ENCODE measurements around the gene DUOXA2. TPM values are rescaled to one million over a fixed set of nuclear protein-coding genes. Genes with fewer than 3 reads are reported as not detected.

The DUOXA2 gene
- total RNA-seq, 2 experiments from 2014 or later, result not detected

DNA sequence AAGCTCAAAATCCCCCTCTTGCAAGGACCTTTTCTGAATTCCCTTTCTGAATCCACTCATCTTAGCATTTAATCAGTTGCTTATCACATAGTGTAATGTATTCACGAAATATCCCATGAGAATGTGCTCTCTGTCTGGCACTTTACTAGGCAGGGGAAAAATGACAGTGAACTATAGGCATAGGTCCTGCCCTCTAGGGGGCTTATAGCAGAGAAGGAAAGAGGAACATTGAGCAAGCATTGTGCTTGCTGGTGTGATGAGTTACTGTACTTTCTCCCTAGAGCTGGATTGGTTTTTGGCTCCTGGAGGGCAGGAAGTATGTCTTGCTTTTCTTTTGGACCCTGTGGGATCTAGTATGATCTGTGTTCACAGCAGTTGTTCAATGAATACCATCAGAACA lies 26.6 kb upstream of the DUOXA2 start:
- Mint-ChIP-seq H3K27me3 (ENCODE audit: low read depth) (peaks cover 33% of the 10 kb centered on the region), H3K36me3 (ENCODE audit: low read depth) (no peaks in the 10 kb centered on the region), H3K27ac (no peak overlapping the region), H3K4me1 (ENCODE audit: low read depth) (no peaks in the 10 kb centered on the region), H3K9me3 (ENCODE audit: insufficient read depth) (no peaks in the 10 kb centered on the region), H3K4me3 (no peak overlapping the region)
- ChIA-PET CTCF (interaction anchor here (2.2 kb wide), 1 partner anchor 31 kb away, joined by 8 read pairs; no protein-coding TSS in a partner anchor), POLR2A (no interaction called here)
- no peak for ATAC-seq
- no peak for DNase-seq

GRCh38 chr15:45088801-45089711 lies 25.1 kb upstream of the DUOXA2 start:
- Mint-ChIP-seq H3K27ac (no peak overlapping the region), H3K4me1 (ENCODE audit: low read depth) (no peaks in the 10 kb centered on the region), H3K27me3 (ENCODE audit: low read depth) (peaks cover 28% of the 10 kb centered on the region), H3K4me3 (no peak overlapping the region), H3K9me3 (ENCODE audit: insufficient read depth) (no peaks in the 10 kb centered on the region), H3K36me3 (ENCODE audit: low read depth) (no peaks in the 10 kb centered on the region)
- ChIA-PET CTCF (interaction anchor here (1.5 kb wide), 1 partner anchor 29 kb away, joined by 5 read pairs; no protein-coding TSS in a partner anchor), POLR2A (no interaction called here)
- no peak for DNase-seq
- ATAC-seq, result no peak

DNA sequence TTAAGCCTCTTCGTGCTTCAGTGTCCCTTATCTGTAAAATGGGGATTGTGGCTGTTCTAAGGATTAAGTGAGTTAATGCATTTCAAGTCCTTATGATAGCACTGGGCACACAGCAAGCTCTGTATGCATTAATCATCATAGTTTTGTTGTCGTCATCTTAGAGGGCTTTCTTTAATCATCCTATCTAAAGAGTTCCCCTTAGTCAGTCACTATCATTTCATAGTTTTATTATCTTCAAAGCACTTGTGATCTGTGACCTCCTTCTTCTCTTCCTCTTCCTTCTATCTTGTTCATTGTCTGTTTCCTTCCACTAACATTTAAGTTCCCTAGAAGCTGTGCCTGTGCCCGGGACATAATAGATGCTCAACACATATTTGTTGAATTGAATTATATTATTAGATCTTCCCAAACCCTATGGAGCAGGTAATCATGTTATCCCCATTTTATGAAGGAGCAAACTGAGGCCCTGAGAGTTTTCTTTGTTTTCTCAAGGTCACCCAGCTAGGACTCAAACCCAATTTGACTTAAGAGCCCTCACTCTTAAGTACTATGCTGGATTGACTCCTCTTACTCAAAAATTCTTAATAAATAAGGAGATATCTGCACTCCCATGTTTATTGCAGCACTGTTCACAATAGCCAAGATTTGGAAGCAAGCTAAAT lies 24.3 kb upstream of the DUOXA2 start:
- ChIA-PET CTCF (interaction anchor here (0.7 to 1.5 kb wide), 2 partner anchors 28 to 57 kb away, joined by 3 to 5 read pairs; no protein-coding TSS in a partner anchor), POLR2A (no interaction called here)
- DNase-seq (no peak), ATAC-seq (no peak)
- Mint-ChIP-seq H3K27me3 (ENCODE audit: low read depth) (peaks cover 25% of the 10 kb centered on the region), H3K9me3 (ENCODE audit: insufficient read depth) (no peaks in the 10 kb centered on the region), H3K27ac (no peak overlapping the region), H3K36me3 (ENCODE audit: low read depth) (no peaks in the 10 kb centered on the region), H3K4me1 (ENCODE audit: low read depth) (no peaks in the 10 kb centered on the region), H3K4me3 (no peak overlapping the region)

- Mint-ChIP-seq H3K27ac (no peak overlapping the region), H3K36me3 (ENCODE audit: low read depth) (no peaks in the 10 kb centered on the region), H3K4me3 (no peak overlapping the region), H3K27me3 (ENCODE audit: low read depth) (peaks cover 20% of the 10 kb centered on the region), H3K4me1 (ENCODE audit: low read depth) (no peaks in the 10 kb centered on the region), H3K9me3 (ENCODE audit: insufficient read depth) (no peaks in the 10 kb centered on the region)
- ATAC-seq, result no peak
- DNase-seq, result no peak
- POLR2A ChIA-PET, result no interaction called here
- CTCF ChIA-PET, result no interaction called here
These were observed 23.0 kb upstream of the DUOXA2 start for GRCh38 chr15:45091161-45091560.

- Mint-ChIP-seq H3K4me1 (ENCODE audit: low read depth) (no peaks in the 10 kb centered on the region), H3K27ac (no peak overlapping the region), H3K36me3 (ENCODE audit: low read depth) (no peaks in the 10 kb centered on the region), H3K9me3 (ENCODE audit: insufficient read depth) (no peaks in the 10 kb centered on the region), H3K4me3 (no peak overlapping the region), H3K27me3 (ENCODE audit: low read depth) (peaks cover 20% of the 10 kb centered on the region)
- ChIA-PET CTCF (no interaction called here), POLR2A (no interaction called here)
- no peak for ATAC-seq
- DNase-seq, result no peak
These were observed 22.6 kb upstream of the DUOXA2 start for GRCh38 chr15:45091576-45091975.

DNA sequence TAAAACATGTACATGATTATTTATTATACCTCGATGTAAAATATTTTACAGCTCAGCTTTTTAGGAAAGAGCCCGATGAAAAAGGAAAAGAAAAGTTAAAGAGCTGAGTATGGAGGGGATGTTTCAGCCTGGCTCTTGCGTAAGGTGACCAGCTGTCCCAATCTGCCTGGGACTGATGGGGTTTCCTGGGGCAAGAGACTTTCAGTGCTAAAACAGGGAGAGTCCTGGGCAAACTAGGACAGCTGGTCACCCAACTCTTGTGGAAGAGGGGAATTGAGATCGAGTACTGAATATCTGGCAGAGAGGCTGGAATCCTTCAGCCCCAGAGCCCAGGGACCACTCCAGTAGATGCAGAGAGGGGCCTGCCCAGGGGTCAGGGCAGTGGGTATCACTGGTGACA lies 21.1 kb upstream of the DUOXA2 start:
- ChIA-PET POLR2A (no interaction called here), CTCF (interaction anchor here (2.1 kb wide), 1 partner anchor 25 kb away, joined by 12 read pairs; no protein-coding TSS in a partner anchor)
- no peak for ATAC-seq
- no peak overlapping the region for H3K27ac Mint-ChIP-seq
- H3K36me3 Mint-ChIP-seq (ENCODE audit: low read depth), result no peaks in the 10 kb centered on the region
- no peaks in the 10 kb centered on the region for H3K4me1 Mint-ChIP-seq (ENCODE audit: low read depth)
- no peak overlapping the region for H3K4me3 Mint-ChIP-seq
- H3K9me3 Mint-ChIP-seq (ENCODE audit: insufficient read depth), result no peaks in the 10 kb centered on the region
- peaks cover 19% of the 10 kb centered on the region for H3K27me3 Mint-ChIP-seq (ENCODE audit: low read depth)
- DNase-seq, result no peak

DNA sequence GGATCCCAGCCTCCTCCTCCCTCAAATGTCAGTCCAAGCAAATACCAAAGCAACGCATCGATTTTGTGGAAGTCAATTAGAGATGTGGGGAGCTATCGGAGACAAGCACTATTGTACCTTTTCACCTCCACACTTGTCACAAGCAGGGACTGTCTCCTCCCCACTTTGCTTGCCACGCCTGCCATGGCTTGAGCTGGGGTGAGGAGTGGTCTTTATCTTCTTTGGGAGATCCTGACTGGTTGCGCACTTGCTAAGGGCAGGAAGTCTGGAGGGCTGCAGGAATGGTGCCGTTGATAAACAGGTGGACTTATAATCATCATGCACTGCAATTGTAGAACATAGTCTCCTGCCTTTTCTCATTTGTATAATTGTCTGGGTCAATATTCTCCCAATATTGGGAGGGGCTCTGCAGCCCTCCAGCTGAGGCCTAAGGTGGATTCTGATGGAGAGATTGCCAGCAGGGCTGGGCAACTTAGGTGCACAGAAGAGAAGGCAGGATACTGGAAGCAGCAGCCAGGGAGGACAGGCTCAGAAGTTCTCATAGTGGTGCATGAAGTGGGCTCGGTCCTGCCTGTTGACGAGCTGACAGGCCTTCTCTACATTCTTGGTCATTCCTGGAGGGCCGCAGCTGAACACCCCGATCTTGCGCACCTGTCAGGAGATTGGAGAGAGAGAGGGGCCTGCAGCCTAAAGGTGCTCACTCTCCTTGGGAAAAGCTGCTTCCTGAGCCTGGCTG lies 20.3 kb upstream of the DUOXA2 start:
- Mint-ChIP-seq H3K4me1 (ENCODE audit: low read depth) (no peaks in the 10 kb centered on the region), H3K9me3 (ENCODE audit: insufficient read depth) (no peaks in the 10 kb centered on the region), H3K27ac (no peak overlapping the region), H3K4me3 (no peak overlapping the region), H3K36me3 (ENCODE audit: low read depth) (no peaks in the 10 kb centered on the region), H3K27me3 (ENCODE audit: low read depth) (peaks cover 18% of the 10 kb centered on the region)
- ATAC-seq, result no peak
- no peak for DNase-seq
- CTCF ChIA-PET, result interaction anchor here (2.1 kb wide), 1 partner anchor 24 kb away, joined by 12 read pairs; no protein-coding TSS in a partner anchor
- POLR2A ChIA-PET, result no interaction called here

- peaks cover 18% of the 10 kb centered on the region for H3K27me3 Mint-ChIP-seq (ENCODE audit: low read depth)
- ATAC-seq (no peak), DNase-seq (no peak)
- H3K36me3 Mint-ChIP-seq (ENCODE audit: low read depth), result no peaks in the 10 kb centered on the region
- POLR2A ChIA-PET, result no interaction called here
- H3K9me3 Mint-ChIP-seq (ENCODE audit: insufficient read depth), result no peaks in the 10 kb centered on the region
- no peak overlapping the region for H3K4me3 Mint-ChIP-seq
- H3K4me1 Mint-ChIP-seq (ENCODE audit: low read depth), result no peaks in the 10 kb centered on the region
- CTCF ChIA-PET, result interaction anchor here (2.1 kb wide), 1 partner anchor 24 kb away, joined by 12 read pairs; no protein-coding TSS in a partner anchor
- no peak overlapping the region for H3K27ac Mint-ChIP-seq
These were observed 19.8 kb upstream of the DUOXA2 start for GRCh38 chr15:45094358-45094730.

DNA sequence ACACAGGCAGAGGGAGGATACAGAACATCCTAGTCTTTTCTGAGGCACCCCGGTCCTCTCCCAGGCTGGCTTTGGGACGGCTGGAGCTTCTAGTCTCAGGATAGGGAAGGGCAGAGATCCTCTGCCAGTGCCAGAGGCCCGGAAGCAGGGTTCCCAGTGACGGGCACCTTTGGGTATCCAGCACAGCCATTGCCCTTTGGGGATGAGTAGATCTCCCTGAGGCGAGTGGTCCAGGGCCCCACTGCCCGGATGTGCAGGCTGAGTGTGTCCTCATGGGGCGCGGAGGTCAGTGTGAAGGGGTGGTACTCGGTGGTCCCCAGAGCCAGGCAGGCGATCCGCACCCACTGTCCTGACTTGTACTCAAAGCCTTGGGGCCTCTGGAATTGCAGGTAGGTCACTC lies 18.5 kb upstream of the DUOXA2 start:
- POLR2A ChIA-PET, result no interaction called here

GRCh38 chr15:45097466-45097865 lies 16.7 kb upstream of the DUOXA2 start:
- H3K27ac Mint-ChIP-seq, result no peak overlapping the region
- DNase-seq, result no peak

More for the DNA sequence above, 18.5 kb upstream of the DUOXA2 start:
- Mint-ChIP-seq H3K27me3 (ENCODE audit: low read depth) (peaks cover 9% of the 10 kb centered on the region), H3K36me3 (ENCODE audit: low read depth) (no peaks in the 10 kb centered on the region), H3K27ac (no peak overlapping the region), H3K4me3 (no peak overlapping the region), H3K4me1 (ENCODE audit: low read depth) (no peaks in the 10 kb centered on the region), H3K9me3 (ENCODE audit: insufficient read depth) (no peaks in the 10 kb centered on the region)
- CTCF ChIA-PET, result no interaction called here
- no peak for DNase-seq
- no peak for ATAC-seq

DNA sequence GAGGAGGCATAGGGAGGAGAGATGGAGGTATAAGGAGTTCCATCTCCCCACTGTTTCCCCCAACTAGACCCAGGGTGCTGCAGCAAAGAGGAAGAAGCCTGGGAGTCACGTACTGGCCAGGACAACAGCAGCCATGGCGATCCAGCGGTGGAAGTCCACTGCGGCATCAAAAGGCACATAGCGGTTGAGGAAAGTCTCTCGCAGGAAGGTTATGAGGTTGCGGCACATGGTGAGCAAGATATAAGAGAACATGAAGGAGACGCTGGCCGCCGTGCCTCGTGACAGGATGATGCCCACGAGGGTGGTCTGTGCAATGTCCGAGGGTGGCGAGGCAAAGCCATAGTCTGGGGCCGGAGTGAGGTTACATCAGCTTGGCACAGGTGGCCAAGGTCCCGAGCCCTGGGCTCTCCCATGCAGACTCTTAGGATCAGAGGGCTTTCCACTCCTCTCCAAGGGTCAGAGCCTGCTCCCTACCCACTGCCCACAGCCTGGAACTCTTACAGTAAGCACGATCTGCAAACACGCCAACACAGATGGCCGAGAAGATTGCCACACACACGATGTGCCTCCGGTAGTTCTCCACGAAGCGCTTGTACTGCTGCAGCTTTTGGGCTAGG lies 14.5 kb upstream of the DUOXA2 start:
- Mint-ChIP-seq H3K36me3 (ENCODE audit: low read depth) (no peaks in the 10 kb centered on the region), H3K27ac (no peak overlapping the region), H3K4me3 (no peak overlapping the region), H3K27me3 (ENCODE audit: low read depth) (no peaks in the 10 kb centered on the region), H3K9me3 (ENCODE audit: insufficient read depth) (no peaks in the 10 kb centered on the region), H3K4me1 (ENCODE audit: low read depth) (no peaks in the 10 kb centered on the region)
- ATAC-seq, result no peak
- ChIA-PET POLR2A (no interaction called here), CTCF (no interaction called here)
- DNase-seq, result no peak

More at GRCh38 chr15:45097466-45097865, 16.7 kb upstream of the DUOXA2 start:
- H3K9me3 Mint-ChIP-seq (ENCODE audit: insufficient read depth), result no peaks in the 10 kb centered on the region
- ChIA-PET CTCF (no interaction called here), POLR2A (no interaction called here)
- no peak overlapping the region for H3K4me3 Mint-ChIP-seq
- ATAC-seq, result no peak
- no peaks in the 10 kb centered on the region for H3K36me3 Mint-ChIP-seq (ENCODE audit: low read depth)
- H3K27me3 Mint-ChIP-seq (ENCODE audit: low read depth), result no peaks in the 10 kb centered on the region
- H3K4me1 Mint-ChIP-seq (ENCODE audit: low read depth), result no peaks in the 10 kb centered on the region
